ENCODE results near the gene GALK2.
"Not testable (repeated sequence)": the region's sequence is repeated elsewhere in the genome, so short reads cannot be mapped to it uniquely, and the experiment has no call there.

GALK2 gene

DNA sequence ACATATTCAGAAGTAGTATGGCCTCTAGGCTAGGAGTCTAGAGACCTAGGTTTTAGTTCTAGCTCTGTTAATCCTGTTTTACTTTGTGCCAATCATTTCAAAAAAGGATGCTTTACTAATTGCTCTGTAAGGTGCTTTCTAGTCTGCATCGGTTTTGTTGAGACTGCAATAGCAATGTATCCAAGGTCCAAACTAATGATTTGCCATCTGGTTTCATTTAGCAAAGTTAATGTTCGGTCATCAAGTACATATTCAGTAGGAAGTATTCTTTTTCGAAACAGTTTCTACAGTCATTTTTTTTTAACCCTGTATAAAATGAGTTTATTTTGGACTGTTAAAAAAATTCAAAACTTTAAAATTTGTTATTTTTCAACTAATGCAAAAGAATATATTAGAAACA, 2.0 kb upstream of the GALK2 start:
- no peak for DNase-seq

GRCh38 chr15:49171790-49172189, 1.7 kb downstream of the GALK2 start:
- DNase-seq, result no peak

DNA sequence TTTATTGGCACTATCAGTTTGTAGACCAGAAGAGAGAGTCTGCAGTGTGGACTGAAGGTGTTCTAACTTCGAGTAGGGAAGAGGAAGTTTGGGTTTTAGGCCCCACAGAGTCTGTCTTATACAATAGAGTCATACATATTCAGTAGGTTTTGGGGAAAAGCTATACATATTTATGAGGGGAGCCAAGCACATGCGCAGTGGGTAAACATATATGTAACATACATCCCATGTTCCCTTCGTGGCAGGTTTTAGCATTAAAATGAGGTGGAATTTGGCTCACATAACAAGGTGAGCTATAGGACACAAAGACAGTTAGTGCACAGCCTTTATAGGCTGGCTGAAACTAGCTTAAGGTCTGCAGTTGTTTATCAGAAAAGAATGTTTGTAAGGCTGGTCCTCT, 4.9 kb downstream of the GALK2 start:
- no peak for DNase-seq

DNA sequence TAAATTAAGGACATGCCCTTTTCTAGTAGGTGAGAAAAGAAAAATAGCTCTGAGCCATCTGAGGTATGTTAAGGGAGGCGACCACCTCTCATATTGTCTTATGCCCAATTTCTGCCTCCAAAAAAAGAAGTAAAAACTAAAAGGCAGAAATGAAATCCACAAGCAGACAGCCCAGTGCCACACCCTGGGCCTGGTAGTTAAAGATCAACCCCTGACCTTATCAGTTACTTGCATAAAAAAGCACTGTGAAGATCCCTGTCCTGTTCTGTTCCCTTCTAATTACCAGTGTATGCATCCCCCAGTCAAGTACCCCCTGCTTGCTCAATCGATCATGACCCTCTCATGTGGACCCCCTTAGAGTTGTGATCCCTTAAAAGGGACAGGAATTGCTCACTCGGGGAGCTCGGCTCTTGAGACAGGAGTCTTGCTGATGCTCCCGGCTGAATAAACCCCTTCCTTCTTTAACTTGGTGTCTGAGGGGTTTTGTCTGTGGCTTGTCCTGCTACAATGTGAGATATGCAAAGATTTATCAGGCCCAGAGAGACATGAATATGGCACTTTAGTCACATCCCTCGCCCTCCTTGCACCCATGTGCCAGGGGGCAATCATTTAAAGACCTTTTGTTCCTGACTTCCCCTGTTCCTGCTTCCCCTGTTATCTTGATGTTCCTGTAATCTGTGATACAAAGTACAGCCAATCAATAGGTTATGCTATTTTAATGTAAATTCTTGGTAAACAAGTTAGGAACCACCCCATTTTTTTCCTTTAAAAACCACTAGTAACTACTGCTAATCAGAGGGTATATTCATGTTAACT, 5.7 kb downstream of the GALK2 start:
- not testable (repeated sequence) for DNase-seq

DNA sequence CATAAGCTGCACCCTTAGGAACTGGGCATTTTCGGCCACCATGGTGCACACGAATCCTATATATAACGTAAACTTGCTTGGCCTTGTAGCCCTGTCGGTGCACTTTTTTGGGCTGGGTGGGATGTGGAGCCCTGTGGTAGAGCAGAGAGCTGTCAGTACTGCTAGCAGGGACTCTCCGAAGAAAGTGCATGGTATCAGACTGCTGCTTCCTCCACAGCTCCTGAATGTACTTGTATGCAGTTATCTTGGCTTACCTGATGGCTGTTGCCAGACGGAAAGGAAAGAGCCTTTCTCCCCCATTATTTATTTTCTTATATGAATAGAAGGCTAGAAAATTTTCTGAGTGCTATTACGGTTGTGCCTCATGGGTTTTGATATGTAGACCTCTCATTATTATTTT, 8.4 kb downstream of the GALK2 start:
- no peak for DNase-seq

- DNase-seq, result no peak
Observed at GRCh38 chr15:49179433-49180190, 9.6 kb downstream of the GALK2 start.

DNA sequence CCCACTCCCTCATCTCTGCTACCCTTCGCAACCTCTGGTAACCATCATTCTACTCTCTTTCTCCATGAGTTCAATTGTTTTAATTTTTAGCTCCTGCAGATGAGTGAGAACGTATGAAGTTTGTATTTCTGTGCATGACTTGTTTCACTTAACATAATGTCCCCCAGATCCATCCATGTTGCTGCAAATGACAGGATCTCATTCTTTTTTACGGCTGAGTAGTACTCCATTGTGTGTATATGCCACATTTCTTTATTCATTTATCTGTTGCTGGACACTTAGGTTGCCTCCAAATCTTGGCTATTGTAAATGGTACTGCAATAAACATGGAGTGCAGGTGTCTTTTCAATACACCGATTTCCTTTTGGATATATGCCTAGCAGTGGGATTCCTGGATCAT, 12.1 kb downstream of the GALK2 start:
- no peak for DNase-seq

GRCh38 chr15:49183741-49184140, 13.7 kb downstream of the GALK2 start:
- not testable (repeated sequence) for DNase-seq

- no peak for DNase-seq
Observed at GRCh38 chr15:49185473-49185872, 15.4 kb downstream of the GALK2 start.

GRCh38 chr15:49187549-49188245, 17.6 kb downstream of the GALK2 start:
- no peak for DNase-seq

DNA sequence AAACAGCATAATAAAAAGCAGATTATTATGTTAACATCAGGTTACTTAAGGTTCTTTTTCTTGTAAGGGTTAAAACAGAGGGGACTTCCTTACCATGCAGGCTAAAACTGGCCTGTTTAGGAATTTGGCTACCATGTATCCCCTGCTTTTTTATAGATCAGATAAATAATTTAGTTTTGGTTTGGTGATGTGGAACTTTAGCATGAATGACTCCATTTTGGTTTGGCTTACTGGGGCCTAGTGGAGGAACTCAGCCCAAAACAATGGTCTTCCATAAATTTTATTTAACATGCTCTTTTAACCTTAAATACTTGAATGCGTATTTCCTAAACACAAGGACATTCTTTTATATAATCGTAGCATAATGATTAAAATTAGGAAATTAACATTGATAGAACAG, 18.9 kb downstream of the GALK2 start:
- no peak for DNase-seq

GRCh38 chr15:49189631-49190030, 19.6 kb downstream of the GALK2 start:
- no peak for DNase-seq

- no peak for DNase-seq
Observed at GRCh38 chr15:49190586-49190985, 20.5 kb downstream of the GALK2 start.

- DNase-seq, result no peak
Observed at GRCh38 chr15:49191892-49192291, 21.8 kb downstream of the GALK2 start.

DNA sequence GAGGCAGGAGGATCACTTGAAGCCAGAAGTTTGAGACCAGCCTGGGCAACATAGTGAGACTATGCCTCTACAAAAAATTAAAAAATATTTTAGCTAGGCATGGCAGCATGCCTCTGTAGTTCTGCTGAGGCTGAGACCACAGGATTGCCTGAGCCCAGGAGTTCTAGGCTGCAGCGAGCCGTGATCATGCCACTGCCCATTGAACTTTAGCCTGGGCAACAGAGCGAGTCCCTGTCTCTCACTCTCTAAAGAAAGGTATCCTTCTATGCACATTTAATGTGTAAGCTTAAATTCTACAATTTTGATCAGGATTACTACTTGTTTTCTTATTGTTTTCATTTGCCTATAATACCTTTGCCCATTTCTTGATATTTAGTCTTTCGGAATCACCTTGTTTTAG, 26.8 kb downstream of the GALK2 start:
- no peak for DNase-seq

- no peak for DNase-seq
Observed at GRCh38 chr15:49199666-49200065, 29.6 kb downstream of the GALK2 start.

DNA sequence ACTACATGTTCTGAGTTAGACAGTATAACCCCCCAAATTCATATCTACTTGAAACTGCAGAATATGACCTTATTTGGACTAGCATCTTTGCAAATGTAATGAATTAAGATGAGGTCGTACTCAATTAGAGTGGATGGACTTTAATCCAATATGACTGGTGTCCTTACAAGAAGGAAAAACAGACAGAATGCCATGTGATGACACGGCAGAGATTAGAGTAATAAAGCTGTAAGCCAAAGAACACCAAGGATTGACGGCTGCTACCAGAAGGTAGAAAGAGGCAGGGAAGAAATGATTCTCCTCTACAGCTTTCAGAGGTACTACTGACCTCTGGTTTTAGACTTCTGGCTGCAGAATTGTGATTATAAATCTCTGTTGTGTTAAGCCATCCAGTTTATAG, 30.3 kb downstream of the GALK2 start:
- no peak for DNase-seq

GRCh38 chr15:49208102-49208501, 38.1 kb downstream of the GALK2 start:
- not testable (repeated sequence) for DNase-seq

DNA sequence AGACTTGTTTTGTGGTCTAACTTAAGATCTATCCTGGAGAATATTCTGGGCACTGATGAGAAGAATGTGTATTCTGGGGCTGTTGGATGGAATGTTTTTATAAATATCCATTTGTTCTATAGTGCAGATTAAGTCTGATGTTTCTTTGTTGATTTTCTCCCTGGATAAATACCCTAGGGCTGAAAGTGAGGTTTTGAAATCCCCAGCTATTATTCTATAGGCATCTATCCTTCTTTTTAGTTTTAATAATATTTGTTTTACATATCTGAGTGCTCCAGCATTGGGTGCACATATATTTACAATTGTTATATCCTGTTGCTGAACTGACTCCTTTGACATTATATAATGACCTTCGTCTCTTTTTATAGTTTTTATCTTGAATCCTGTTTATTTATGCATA, 42.9 kb downstream of the GALK2 start:
- no peak for DNase-seq

DNA sequence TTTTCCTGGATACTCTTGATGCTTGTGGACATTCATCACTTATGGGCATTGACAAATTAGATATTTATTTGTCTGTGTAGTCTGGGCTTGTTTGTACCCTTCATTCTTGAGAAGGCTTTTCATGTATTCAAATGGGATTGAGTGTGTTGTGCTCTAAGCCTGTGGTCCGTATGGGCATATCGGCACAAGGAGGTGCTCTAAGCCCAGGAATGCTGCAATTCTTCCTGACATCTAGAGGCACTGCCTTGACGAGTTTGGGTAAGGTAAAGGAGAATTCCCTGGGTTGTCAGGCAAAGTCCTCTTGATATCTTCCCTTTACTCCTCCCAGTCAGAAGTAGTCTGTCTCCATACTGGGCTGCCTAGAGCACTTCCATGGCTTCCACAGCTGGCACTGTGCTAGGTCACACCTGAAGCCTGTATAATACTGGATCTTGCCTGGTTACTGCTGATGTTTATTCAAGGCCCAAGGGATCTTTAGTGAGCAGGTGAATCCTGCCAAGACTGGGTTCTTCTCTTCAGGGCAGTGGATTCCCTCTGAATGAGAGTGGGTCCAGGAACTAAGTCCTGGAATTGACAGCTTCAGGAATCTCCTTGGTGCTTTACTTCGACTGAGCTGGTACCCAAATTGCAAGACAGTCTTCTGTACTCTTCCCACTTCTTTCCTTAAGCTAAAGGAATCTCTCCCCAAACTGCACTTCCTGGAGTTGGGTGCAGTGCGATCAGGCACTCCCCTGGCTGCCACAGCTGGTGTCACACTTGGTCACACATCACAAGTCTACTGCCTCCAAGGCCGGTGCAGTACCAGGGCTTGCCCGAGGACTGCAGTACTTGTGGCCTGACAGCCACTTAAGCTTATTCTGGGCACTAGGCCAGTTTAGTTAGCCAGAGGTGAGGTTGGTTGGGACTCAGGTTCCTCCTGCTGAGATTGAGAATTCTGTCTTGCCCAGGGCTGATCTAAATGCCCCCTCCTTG, 46.0 kb downstream of the GALK2 start:
- no peak for DNase-seq

GRCh38 chr15:49223536-49224274, 53.7 kb downstream of the GALK2 start:
- no peak for DNase-seq

Data from CD4-positive, alpha-beta T cell treated with Interleukin-17A for 4 hours (primary cell).